IMR-90 (cell line): ENCODE measurements around the gene ZNF888. TPM values are rescaled to one million over a fixed set of nuclear protein-coding genes. Genes with fewer than 3 reads are reported as not detected.

Experiments
- ATAC-seq: fragments of 200-7000 bp; cut with Tn5 transposase; 2 replicates; pipeline ENCODE4 v1.9.1; 2020; ENCODE audit warnings: low read depth, mild to moderate bottlenecking, moderate library complexity
- BruUV-seq: library from RNA; stranded (reverse); fragments of 400-500 nt; replicated peaks from 2 replicates; lab custom pipeline; 2021; lab: Mats Ljungman, UMichigan
- CTCF ChIA-PET: fragments of 300-600 bp; formaldehyde crosslinking; extraction: SDS; loops from one replicate; lab custom pipeline; 2021; ENCODE audit warnings: antibody characterized with exemption; lab: Yijun Ruan, JAX
- POLR2A ChIA-PET: fragments of 300-600 bp; sonication (Branson Sonifier 250); formaldehyde crosslinking; loops from one replicate; lab custom pipeline; 2022; ENCODE audit warnings: antibody characterized with exemption; ENCODE audit not compliant: unreplicated experiment; lab: Charles Lee
- DNase-seq: peaks from one replicate; pipeline ENCODE4 v3.0.0; 2013
- H2AFZ ChIP-seq: replicated peaks from 2 replicates; pipeline ENCODE3; 2013; ENCODE audit warnings: low read length, mild to moderate bottlenecking; ENCODE audit not compliant: poor library complexity
- H2AK5ac ChIP-seq: 2 replicates; pipeline ENCODE4 v1.6.1; 2013; ENCODE audit warnings: low read depth, low read length, inconsistent platforms
- H2AK9ac ChIP-seq: replicated peaks from 2 replicates; pipeline ENCODE3; 2013; ENCODE audit warnings: mild to moderate bottlenecking, low read depth, low read length, moderate library complexity; ENCODE audit not compliant: poor library complexity
- H2BK120ac ChIP-seq: 2 replicates; pipeline ENCODE4 v1.6.1; 2013; ENCODE audit warnings: low read depth, low read length, inconsistent platforms
- H2BK15ac ChIP-seq: 3 replicates; pipeline ENCODE4 v1.6.1; 2013; ENCODE audit warnings: low read depth, low read length, inconsistent platforms
- H2BK20ac ChIP-seq: 2 replicates; pipeline ENCODE4 v1.6.1; 2013; ENCODE audit warnings: low read depth, mild to moderate bottlenecking, inconsistent platforms, low read length, moderate library complexity
- H2BK5ac ChIP-seq: 2 replicates; pipeline ENCODE4 v1.6.1; 2013; ENCODE audit warnings: mild to moderate bottlenecking, low read depth, low read length, inconsistent platforms; ENCODE audit not compliant: poor library complexity, severe bottlenecking
- H3K14ac ChIP-seq: replicated peaks from 2 replicates; pipeline ENCODE4 v1.6.1; 2013; ENCODE audit warnings: low read depth, low read length, inconsistent platforms
- H3K18ac ChIP-seq: 2 replicates; pipeline ENCODE4 v1.6.1; 2013; ENCODE audit warnings: low read depth, low read length, control low read depth
- H3K23ac ChIP-seq: 2 replicates; pipeline ENCODE4 v1.6.1; 2013; ENCODE audit warnings: low read depth, low read length, inconsistent platforms
- H3K27ac ChIP-seq: 2 replicates; pipeline ENCODE4 v1.5.1; 2013; ENCODE audit warnings: mild to moderate bottlenecking, control low read depth, low read length; ENCODE audit not compliant: insufficient read depth
- H3K27me3 ChIP-seq: 2 replicates; pipeline ENCODE4 v1.6.1; 2013; ENCODE audit warnings: low read length; ENCODE audit not compliant: control insufficient read depth, insufficient read depth
- H3K36me3 ChIP-seq: 2 replicates; pipeline ENCODE4 v1.6.1; 2013; ENCODE audit warnings: low read length, mixed read lengths; ENCODE audit not compliant: control insufficient read depth, insufficient read depth
- H3K4ac ChIP-seq: 2 replicates; pipeline ENCODE4 v1.6.1; 2013; ENCODE audit warnings: low read depth, low read length, inconsistent platforms
- H3K4me1 ChIP-seq: 2 replicates; pipeline ENCODE4 v1.6.1; 2013; ENCODE audit warnings: low read length, mixed read lengths; ENCODE audit not compliant: control insufficient read depth, insufficient read depth
- H3K4me2 ChIP-seq: 2 replicates; pipeline ENCODE4 v1.6.1; 2013; ENCODE audit warnings: low read depth, mild to moderate bottlenecking, control low read depth, low read length, moderate library complexity
- H3K4me3 ChIP-seq: 2 replicates; pipeline ENCODE4 v1.5.1; 2013; ENCODE audit warnings: low read depth, mild to moderate bottlenecking, control low read depth, low read length, moderate library complexity; ENCODE audit not compliant: insufficient read depth
- H3K56ac ChIP-seq: 2 replicates; pipeline ENCODE4 v1.6.1; 2013; ENCODE audit warnings: low read length, inconsistent platforms; ENCODE audit not compliant: insufficient read depth; ENCODE audit errors: extremely low read depth
- H3K79me1 ChIP-seq, 2 experiments: 2 replicates each; pipeline ENCODE4 v1.6.1; 2013; ENCODE audit warnings: low read length in 2 of 2, inconsistent platforms in 1 of 2, low read depth in 1 of 2
- H3K9ac ChIP-seq: 2 replicates; pipeline ENCODE4 v1.6.1; 2013; ENCODE audit warnings: low read depth, low read length, control low read depth
- H3K9me1 ChIP-seq: 2 replicates; pipeline ENCODE4 v1.6.1; 2013; ENCODE audit warnings: low read length, inconsistent platforms; ENCODE audit not compliant: insufficient read depth
- H3K9me3 ChIP-seq: 2 replicates; pipeline ENCODE4 v1.6.1; 2013; ENCODE audit warnings: low read length; ENCODE audit not compliant: control insufficient read depth, insufficient read depth
- H4K20me1 ChIP-seq: 2 replicates; pipeline ENCODE4 v1.6.1; 2013; ENCODE audit warnings: low read length, inconsistent platforms; ENCODE audit not compliant: insufficient read depth
- H4K5ac ChIP-seq: 2 replicates; pipeline ENCODE4 v1.6.1; 2013; ENCODE audit warnings: mild to moderate bottlenecking, low read depth, low read length, control low read depth
- H4K8ac ChIP-seq, 2 experiments: 2 replicates each; pipeline ENCODE4 v1.6.1; 2013; ENCODE audit warnings: low read depth in 2 of 2, low read length in 2 of 2, control low read depth in 1 of 2, inconsistent platforms in 1 of 2
- H4K91ac ChIP-seq: 2 replicates; pipeline ENCODE4 v1.6.1; 2013; ENCODE audit warnings: low read depth, low read length, inconsistent platforms; ENCODE audit not compliant: insufficient read depth
- BHLHE40 ChIP-seq: fragments of 150-350 bp; IDR thresholded peaks from 2 replicates; pipeline ENCODE4 v1.6.1; 2016; ENCODE audit warnings: mild to moderate bottlenecking, low read depth, low read length
- CEBPB ChIP-seq: IDR thresholded peaks from 2 replicates; pipeline ENCODE4 v1.6.1; 2012; ENCODE audit warnings: low read depth, low read length, improper control_type of control experiment
- CHD1 ChIP-seq: IDR thresholded peaks from 2 replicates; pipeline ENCODE4 v1.6.1; 2012; ENCODE audit warnings: low read depth, low read length, improper control_type of control experiment
- ELK1 ChIP-seq: fragments of 150-350 bp; IDR thresholded peaks from 2 replicates; pipeline ENCODE4 v1.6.1; 2016; ENCODE audit warnings: low read depth, mild to moderate bottlenecking, low read length, moderate library complexity, borderline replicate concordance
- FOS ChIP-seq: fragments of 150-350 bp; IDR thresholded peaks from 2 replicates; pipeline ENCODE4 v1.6.1; 2016; ENCODE audit warnings: low read depth, low read length
- MXI1 ChIP-seq: IDR thresholded peaks from 2 replicates; pipeline ENCODE4 v1.6.1; 2012; ENCODE audit warnings: low read depth, mild to moderate bottlenecking, low read length, moderate library complexity, borderline replicate concordance
- NFE2L2 ChIP-seq: fragments of 150-350 bp; IDR thresholded peaks from 2 replicates; pipeline ENCODE4 v1.6.1; 2016; ENCODE audit warnings: low read depth, mild to moderate bottlenecking, low read length
- RAD21 ChIP-seq: IDR thresholded peaks from 2 replicates; pipeline ENCODE4 v1.6.1; 2012; ENCODE audit warnings: low read length, improper control_type of control experiment
- RCOR1 ChIP-seq: IDR thresholded peaks from 2 replicates; pipeline ENCODE4 v1.6.1; 2012; ENCODE audit warnings: mild to moderate bottlenecking, low read length, improper control_type of control experiment; ENCODE audit not compliant: insufficient replicate concordance
- RFX5 ChIP-seq: IDR thresholded peaks from 2 replicates; pipeline ENCODE4 v1.8.0; 2012; ENCODE audit warnings: low read depth, mild to moderate bottlenecking, low read length, moderate library complexity
- WGBS, 2 experiments: methylation state at CpG; one replicate each; pipeline versions ENCODE4 v1.1.5 to v1.1.7; 2013; ENCODE audit warnings: missing lambda C conversion rate in 2 of 2; ENCODE audit not compliant: insufficient read length in 1 of 2; ENCODE audit errors: extremely low coverage in 2 of 2; 5-methylcytosine and 5-hydroxymethylcytosine counted together
- dilution Hi-C: fragments of 300-500 bp; cut with HindIII; formaldehyde crosslinking; loops from one replicate; pipeline ENCODE4 v1.14.3; 2018; ENCODE audit warnings: low sequenced_read_pairs; ENCODE audit not compliant: unreplicated experiment
- in situ Hi-C: fragments of 300-500 bp; cut with MboI; formaldehyde crosslinking; loops from 3 replicates; pipeline ENCODE4 v1.14.3; 2019; ENCODE audit warnings: low sequenced_read_pairs, inconsistent platforms, mixed read lengths
- intact Hi-C: fragments of 100-400 bp; cut with micrococcal nuclease; formaldehyde crosslinking; loops from 2 replicates; pipeline ENCODE4 v1.10.0; 2022
- polyA plus RNA-seq, 3 experiments: library from polyadenylated mRNA; depleted of rRNA; stranded (reverse); fragments of >200 nt; gene quantifications; 2 replicates each; pipeline ENCODE4 v1.2.3, GENCODE V29; 2012; ENCODE audit warnings: low replicate concordance in 1 of 3
- total RNA-seq: library from RNA; depleted of rRNA; stranded (reverse); fragments of >200 nt; gene quantifications from 2 replicates; pipeline ENCODE4 v1.2.3, GENCODE V29; 2012
- TF ChIP-seq, protein P1 (sequence below): fragments of 150-350 bp; IDR thresholded peaks from 2 replicates; pipeline ENCODE4 v1.6.1; 2017; ENCODE audit warnings: mild to moderate bottlenecking, antibody characterized with exemption, low read length, low read depth

ZNF888 gene
- total and polyA plus RNA-seq, 2 of the 4 experiments (the other 2 are of a cell fraction): 0.82 to 6.1 TPM

GRCh38 chr19:52891336-52891735, 31.9 kb downstream of the ZNF888 start:
- Histone ChIP-seq H3K4me2 (no peak overlapping the region), H4K20me1 (no peaks in the 10 kb centered on the region), H2BK5ac (no peak overlapping the region), H3K9me3 (no peaks in the 10 kb centered on the region), H3K27me3 (no peaks in the 10 kb centered on the region), H4K91ac (no peak overlapping the region), H2BK120ac (no peak overlapping the region), H3K18ac (no peak overlapping the region), H2BK15ac (no peak overlapping the region), H2AK5ac (no peak overlapping the region), H3K4me3 (no peak overlapping the region), H3K36me3 (peaks cover 28% of the 10 kb centered on the region), H3K23ac (no peak overlapping the region), H3K79me1 (peaks cover 2 to 12% of the 10 kb centered on the region in 2 experiments), H4K5ac (no peak overlapping the region), H2BK20ac (no peak overlapping the region), H2AK9ac (no peak overlapping the region), H2AFZ (no peak overlapping the region), H3K4ac (no peak overlapping the region), H3K14ac (no peak overlapping the region), H3K56ac (no peak overlapping the region), H3K4me1 (0 out of 2 replicates have a peak, but pooled peaks cover under 1% of the 10 kb centered on the region), H3K9me1 (no peaks in the 10 kb centered on the region), H3K9ac (no peak overlapping the region), H4K8ac (no peak overlapping the region), H3K27ac (no peak overlapping the region)
- ChIA-PET CTCF (no interaction called here), POLR2A (no interaction called here)
- in situ Hi-C loops: no loop called here
- BruUV-seq: no TSS peak
- DNase-seq (no peak), ATAC-seq (no peak)
- no peak for TF ChIP-seq ELK1
- TF ChIP-seq RAD21: no peak
- TF ChIP-seq RFX5: no peak
- no peak for TF ChIP-seq RCOR1
- TF ChIP-seq NFE2L2: no peak
- no peak for TF ChIP-seq MXI1
- no peak for TF ChIP-seq CHD1
- no peak for TF ChIP-seq BHLHE40
- TF ChIP-seq, protein P1, sequence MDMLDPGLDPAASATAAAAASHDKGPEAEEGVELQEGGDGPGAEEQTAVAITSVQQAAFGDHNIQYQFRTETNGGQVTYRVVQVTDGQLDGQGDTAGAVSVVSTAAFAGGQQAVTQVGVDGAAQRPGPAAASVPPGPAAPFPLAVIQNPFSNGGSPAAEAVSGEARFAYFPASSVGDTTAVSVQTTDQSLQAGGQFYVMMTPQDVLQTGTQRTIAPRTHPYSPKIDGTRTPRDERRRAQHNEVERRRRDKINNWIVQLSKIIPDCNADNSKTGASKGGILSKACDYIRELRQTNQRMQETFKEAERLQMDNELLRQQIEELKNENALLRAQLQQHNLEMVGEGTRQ: no peak
- no peak for TF ChIP-seq FOS
- TF ChIP-seq CEBPB: no peak
- dilution Hi-C loops: no loop called here
- intact Hi-C loops: no loop called here
- WGBS, 2 experiments: 29% methylated on average over 2 of the region's 4 CpGs; no CpG with 5 or more reads in 1 of the 2 experiments
